GM23338 (cell line): Measurements from ENCODE around the gene BRAF. TPM values are rescaled to one million over a fixed set of nuclear protein-coding genes. Genes with fewer than 3 reads are reported as not detected.
"Not testable (repeated sequence)": the region's sequence is repeated elsewhere in the genome, so short reads cannot be mapped to it uniquely, and the experiment has no call there.

Source experiments
- ATAC-seq: fragments of 200-7000 bp; cut with Tn5 transposase; 3 replicates; pipeline ENCODE4 v1.9.1; 2020
- DNase-seq: peaks from one replicate; pipeline ENCODE4 v3.0.0-alpha.2; 2015; ENCODE audit warnings: low spot score
- H2AFZ ChIP-seq: fragments of 200-600 bp; sonication (generic); 2 replicates; pipeline ENCODE4 v1.8.0; 2016; ENCODE audit warnings: antibody characterized with exemption, mild to moderate bottlenecking, moderate library complexity
- H3F3A ChIP-seq: fragments of 200-600 bp; sonication (generic); replicated peaks from 2 replicates; pipeline ENCODE4 v1.8.0; 2017; ENCODE audit warnings: antibody characterized with exemption, mixed run types, low read depth
- H3K27ac ChIP-seq: fragments of 200-600 bp; sonication (generic); 2 replicates; pipeline ENCODE4 v1.6.1; 2016; ENCODE audit warnings: low read depth
- H3K27me3 ChIP-seq: fragments of 200-600 bp; sonication (generic); 2 replicates; pipeline ENCODE4 v1.8.0; 2016; ENCODE audit warnings: mild to moderate bottlenecking, mixed run types, moderate library complexity; ENCODE audit not compliant: insufficient read depth
- H3K36me3 ChIP-seq: fragments of 200-600 bp; sonication (generic); 2 replicates; pipeline ENCODE4 v1.8.0; 2016; ENCODE audit warnings: mild to moderate bottlenecking; ENCODE audit not compliant: insufficient read depth
- H3K4me1 ChIP-seq: fragments of 200-600 bp; sonication (generic); 2 replicates; pipeline ENCODE4 v1.8.0; 2016; ENCODE audit warnings: mild to moderate bottlenecking, moderate library complexity; ENCODE audit not compliant: insufficient read depth
- H3K4me2 ChIP-seq: fragments of 200-600 bp; sonication (generic); 2 replicates; pipeline ENCODE4 v1.7.1; 2017; ENCODE audit warnings: mixed run types
- H3K4me3 ChIP-seq: fragments of 200-600 bp; sonication (generic); 2 replicates; pipeline ENCODE4 v1.6.1; 2016; ENCODE audit warnings: mixed run types
- H3K79me2 ChIP-seq: fragments of 200-600 bp; sonication (generic); replicated peaks from 2 replicates; pipeline ENCODE4 v1.8.0; 2017; ENCODE audit warnings: mild to moderate bottlenecking; ENCODE audit not compliant: insufficient read depth
- H3K9me2 ChIP-seq: fragments of 200-600 bp; sonication (generic); 2 replicates; pipeline ENCODE4 v1.8.0; 2017; ENCODE audit not compliant: insufficient read depth
- H4K20me1 ChIP-seq: fragments of 200-600 bp; sonication (generic); replicated peaks from 2 replicates; pipeline ENCODE4 v1.8.0; 2017; ENCODE audit warnings: mild to moderate bottlenecking; ENCODE audit not compliant: insufficient read depth
- H3K27ac Mint-ChIP-seq: 2 replicates; pipeline ENCODE4 v1.8.0; 2020; ENCODE audit warnings: inconsistent platforms, mild to moderate bottlenecking, moderate library complexity, mixed read lengths
- H3K27me3 Mint-ChIP-seq: 3 replicates; pipeline ENCODE4 v1.8.0; 2022; ENCODE audit warnings: low read depth, mild to moderate bottlenecking, moderate library complexity, mixed read lengths, inconsistent platforms; ENCODE audit not compliant: insufficient read depth, poor library complexity
- H3K36me3 Mint-ChIP-seq: 3 replicates; pipeline ENCODE4 v1.8.0; 2021; ENCODE audit warnings: low read depth, mild to moderate bottlenecking, inconsistent platforms, moderate library complexity, mixed read lengths
- H3K4me1 Mint-ChIP-seq: 3 replicates; pipeline ENCODE4 v1.8.0; 2020; ENCODE audit warnings: mild to moderate bottlenecking, inconsistent platforms, mixed read lengths
- H3K4me3 Mint-ChIP-seq: 3 replicates; pipeline ENCODE4 v1.8.0; 2021; ENCODE audit warnings: moderate library complexity, mild to moderate bottlenecking, inconsistent platforms, mixed read lengths
- H3K9me3 Mint-ChIP-seq: 3 replicates; pipeline ENCODE4 v1.8.0; 2020; ENCODE audit warnings: moderate library complexity, mild to moderate bottlenecking, inconsistent platforms, mixed read lengths
- CREB1 ChIP-seq: fragments of 250-450 bp; sonication (Bioruptor Pico); IDR thresholded peaks from 2 replicates; pipeline ENCODE4 v1.5.0; 2020; ENCODE audit warnings: low read depth, mild to moderate bottlenecking, moderate library complexity
- EZH2 ChIP-seq: fragments of 200-600 bp; sonication (generic); IDR thresholded peaks from one replicate; pipeline ENCODE4 v1.8.0; 2017; ENCODE audit warnings: antibody characterized with exemption, mild to moderate bottlenecking, low read depth; ENCODE audit not compliant: unreplicated experiment
- EZH2phosphoT487 ChIP-seq: fragments of 200-600 bp; sonication (generic); IDR thresholded peaks from one replicate; pipeline ENCODE4 v1.8.1; 2018; ENCODE audit warnings: antibody characterized with exemption; ENCODE audit not compliant: unreplicated experiment
- JUNB ChIP-seq: IDR thresholded peaks from one replicate; pipeline ENCODE4 v1.6.1; 2016; ENCODE audit warnings: antibody characterized with exemption; ENCODE audit not compliant: unreplicated experiment
- NANOG ChIP-seq: IDR thresholded peaks from 2 replicates; pipeline ENCODE4 v1.6.1; 2016; ENCODE audit warnings: antibody characterized with exemption, borderline replicate concordance
- POLR2AphosphoS5 ChIP-seq: IDR thresholded peaks from 2 replicates; pipeline ENCODE4 v1.6.1; 2016; ENCODE audit warnings: antibody characterized with exemption, low read depth
- STAT1 ChIP-seq: IDR thresholded peaks from one replicate; pipeline ENCODE4 v1.6.1; 2016; ENCODE audit warnings: antibody characterized with exemption; ENCODE audit not compliant: unreplicated experiment
- ZNF114 ChIP-seq: fragments of 250-450 bp; sonication (Bioruptor Pico); IDR thresholded peaks from 2 replicates; pipeline ENCODE4 v1.5.0; 2020; ENCODE audit warnings: mild to moderate bottlenecking, moderate library complexity
- ZNF331 ChIP-seq: fragments of 250-450 bp; sonication (Bioruptor Pico); IDR thresholded peaks from 2 replicates; pipeline ENCODE4 v1.5.0; 2020; ENCODE audit warnings: low read depth, mild to moderate bottlenecking, moderate library complexity
- polyA plus RNA-seq: library from polyadenylated mRNA; unstranded; fragments of >200 nt; fragmentation: Nextera tagmentation; extraction: Ambion mirVana; gene quantifications from 2 replicates; pipeline ENCODE4 v1.2.1, GENCODE V29; 2016
- total RNA-seq: library from RNA; depleted of rRNA; stranded (reverse); fragments of >200 nt; shearing (Covaris generic); gene quantifications from 2 replicates; pipeline ENCODE4 v1.2.3, GENCODE V29; 2014
- TF ChIP-seq, protein P1 (sequence below), 2 experiments: fragments of 200-600 bp in 1 of 2; sonication (generic) in 1 of 2; conservative IDR thresholded peaks; 2 replicates each; pipeline versions ENCODE4 v1.5.1 to v1.6.1; 2016 to 2017; ENCODE audit warnings: antibody characterized with exemption in 2 of 2, low read depth in 2 of 2, mild to moderate bottlenecking in 2 of 2, moderate library complexity in 1 of 2
- TF ChIP-seq, protein P2 (sequence below): IDR thresholded peaks from 2 replicates; pipeline ENCODE4 v1.6.1; 2016; ENCODE audit warnings: antibody characterized with exemption

Gene BRAF
- total and polyA plus RNA-seq, 2 experiments from 2014 or later: 14.6 to 36.8 TPM

DNA sequence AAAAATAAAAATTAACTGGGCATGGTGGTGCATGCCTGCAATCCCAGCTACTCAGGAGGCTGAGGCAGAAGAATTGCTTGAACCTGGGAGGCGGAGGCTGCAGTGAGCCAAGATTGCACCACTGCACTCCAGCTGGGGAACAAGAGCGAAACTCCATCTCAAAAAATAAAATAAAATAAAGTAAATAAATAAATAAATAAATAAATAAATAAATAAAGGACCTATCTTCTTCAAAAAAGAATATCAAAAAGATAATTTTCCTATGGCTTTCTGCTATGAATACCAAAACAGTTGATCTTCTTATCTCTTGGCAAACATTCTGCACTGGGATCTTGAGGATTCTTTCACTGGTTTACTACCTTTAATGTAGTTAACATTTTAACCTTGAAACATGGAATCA lies 41.9 kb downstream of the BRAF start:
- H3K27ac Mint-ChIP-seq, H3F3A ChIP-seq, H3K4me3 Mint-ChIP-seq, H3K4me1 Mint-ChIP-seq, H3K4me2 ChIP-seq, ATAC-seq, H3K4me3 ChIP-seq, DNase-seq, H3K9me3 Mint-ChIP-seq, H3K4me1 ChIP-seq, H3K36me3 Mint-ChIP-seq, H3K27me3 Mint-ChIP-seq, H3K27me3 ChIP-seq, H3K36me3 ChIP-seq, H3K9me2 ChIP-seq, H3K27ac ChIP-seq, H2AFZ ChIP-seq: not testable (repeated sequence)
- H4K20me1 ChIP-seq: peaks cover 14% of the 10 kb centered on the region
- H3K79me2 ChIP-seq: peaks cover 88% of the 10 kb centered on the region

DNA sequence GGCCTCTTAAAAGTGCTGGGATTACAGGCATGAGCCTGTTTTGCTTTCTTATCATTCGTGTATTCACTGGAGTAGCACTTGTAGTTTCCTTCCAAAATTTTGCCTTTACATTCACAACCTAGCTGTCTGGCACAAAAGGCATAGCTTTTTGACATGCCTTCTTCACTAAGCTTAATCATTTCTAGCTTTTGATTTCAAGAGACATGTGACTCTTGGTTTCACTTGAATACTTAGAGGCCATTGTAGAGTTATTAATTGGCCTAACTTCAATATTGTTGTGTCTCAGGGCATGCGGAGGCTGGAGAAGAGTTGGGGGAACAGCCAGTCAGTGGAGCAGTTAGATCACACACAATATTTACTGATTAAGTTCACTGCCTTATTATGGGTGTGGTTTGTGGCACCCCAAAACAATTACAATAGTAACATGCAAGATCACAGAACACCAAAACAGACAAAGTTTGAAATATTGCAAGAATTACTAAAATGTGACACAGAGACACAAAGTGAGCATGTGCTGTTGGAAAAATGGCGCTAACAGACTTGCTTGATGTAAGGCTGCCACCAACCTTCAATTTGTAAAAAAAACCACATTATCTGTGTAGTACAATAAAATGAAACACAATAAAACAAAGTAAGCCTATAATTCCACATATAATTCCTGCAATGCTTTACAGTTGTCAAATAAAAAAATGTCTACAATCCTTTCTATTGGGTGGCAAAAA lies 43.1 kb downstream of the BRAF start:
- Histone ChIP-seq H3K27ac (no peak overlapping the region), H3K9me2 (no peaks in the 10 kb centered on the region), H3K79me2 (peaks cover 86% of the 10 kb centered on the region), H3K4me2 (no peak overlapping the region), H3K4me3 (no peak overlapping the region), H4K20me1 (peaks cover 17% of the 10 kb centered on the region), H3K4me1 (peaks cover 7% of the 10 kb centered on the region), H3F3A (no peaks in the 10 kb centered on the region), H3K27me3 (no peaks in the 10 kb centered on the region), H3K36me3 (no peaks in the 10 kb centered on the region), H2AFZ (no peak overlapping the region)
- Mint-ChIP-seq H3K27ac (no peak overlapping the region), H3K9me3 (no peaks in the 10 kb centered on the region), H3K27me3 (no peaks in the 10 kb centered on the region), H3K4me3 (no peak overlapping the region), H3K4me1 (peaks cover 14% of the 10 kb centered on the region; the same call in 2 of the 3 replicates), H3K36me3 (peaks cover 9% of the 10 kb centered on the region; the same call in 2 of the 3 replicates)
- ATAC-seq (no peak), DNase-seq (no peak)
- TF ChIP-seq EZH2: no peak

DNA sequence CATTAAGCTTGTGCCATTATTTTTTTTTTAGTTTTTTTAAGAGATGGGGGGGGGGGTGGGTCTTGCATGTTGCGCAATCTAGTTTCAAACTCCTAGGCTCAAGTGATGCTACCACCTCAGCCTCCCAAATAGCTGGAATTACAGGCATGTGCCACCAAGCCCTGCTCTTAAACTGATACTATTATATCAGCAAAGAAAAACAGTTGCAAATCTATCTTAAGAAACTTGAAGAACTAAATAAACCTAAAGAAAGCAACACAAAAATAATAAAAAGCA lies 47.5 kb downstream of the BRAF start:
- Histone ChIP-seq H3K4me3 (no peak overlapping the region), H3K4me2 (no peak overlapping the region), H3F3A (no peaks in the 10 kb centered on the region), H3K79me2 (peaks cover 92% of the 10 kb centered on the region), H3K4me1 (peaks cover 23% of the 10 kb centered on the region), H3K9me2 (no peaks in the 10 kb centered on the region), H4K20me1 (peaks cover 16% of the 10 kb centered on the region; the same call in 1 of the 2 replicates), H2AFZ (no peak overlapping the region), H3K36me3 (no peaks in the 10 kb centered on the region), H3K27ac (no peak overlapping the region), H3K27me3 (no peaks in the 10 kb centered on the region)
- Mint-ChIP-seq H3K9me3 (no peaks in the 10 kb centered on the region), H3K36me3 (peaks cover 9% of the 10 kb centered on the region; the same call in 2 of the 3 replicates), H3K27ac (peak overlapping the region; percentile 80; the same call in 1 of the 2 replicates), H3K4me3 (no peak overlapping the region), H3K27me3 (no peaks in the 10 kb centered on the region), H3K4me1 (peaks cover 27% of the 10 kb centered on the region)
- TF ChIP-seq NANOG: no peak
- ATAC-seq (no peak), DNase-seq (peak; percentile 26)

DNA sequence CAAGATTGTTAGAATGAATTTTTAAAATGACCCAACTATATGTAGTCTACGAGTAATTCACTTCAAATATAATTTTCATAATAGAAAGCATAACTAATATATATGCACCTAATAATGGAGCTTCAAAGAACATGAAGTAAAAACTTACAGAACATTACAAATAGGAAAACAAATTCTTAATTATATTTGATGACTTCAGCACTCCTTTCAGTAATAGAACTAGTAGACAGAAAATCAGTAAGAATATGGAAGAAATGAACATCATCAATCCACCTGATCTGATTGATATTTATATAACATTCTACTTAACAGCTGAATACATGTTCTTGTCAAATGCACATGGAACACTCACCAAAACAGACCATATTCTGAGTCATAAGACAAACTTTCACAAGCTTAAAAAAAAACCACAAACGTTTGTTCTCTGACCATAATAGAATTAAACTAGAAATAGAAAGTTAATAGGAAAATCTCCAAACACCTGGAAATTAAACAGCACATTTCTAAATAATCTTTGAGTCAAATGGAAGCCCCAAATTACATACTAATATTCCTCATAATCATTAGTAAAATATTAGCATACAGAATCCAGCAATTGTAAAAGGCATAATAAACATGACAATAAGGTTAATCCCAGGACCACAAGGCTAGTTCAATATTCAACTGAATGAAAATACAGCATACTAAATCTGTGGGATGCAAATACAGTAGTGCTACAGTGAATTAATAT lies 48.0 kb downstream of the BRAF start:
- Mint-ChIP-seq H3K4me3 (no peak overlapping the region), H3K27ac (no peak overlapping the region), H3K9me3 (no peaks in the 10 kb centered on the region), H3K4me1 (peaks cover 27% of the 10 kb centered on the region), H3K27me3 (no peaks in the 10 kb centered on the region), H3K36me3 (peaks cover 9% of the 10 kb centered on the region; the same call in 2 of the 3 replicates)
- peaks cover 92% of the 10 kb centered on the region for H3K79me2 ChIP-seq
- ATAC-seq: no peak
- no peak overlapping the region for H3K4me3 ChIP-seq
- no peaks in the 10 kb centered on the region for H3K9me2 ChIP-seq
- no peak overlapping the region for H3K4me2 ChIP-seq
- no peaks in the 10 kb centered on the region for H3F3A ChIP-seq
- H2AFZ ChIP-seq: no peak overlapping the region
- no peak for DNase-seq
- H3K27ac ChIP-seq: no peak overlapping the region
- H4K20me1 ChIP-seq: peaks cover 16% of the 10 kb centered on the region; the same call in 1 of the 2 replicates
- H3K27me3 ChIP-seq: no peaks in the 10 kb centered on the region
- peaks cover 23% of the 10 kb centered on the region for H3K4me1 ChIP-seq
- H3K36me3 ChIP-seq: no peaks in the 10 kb centered on the region
- TF ChIP-seq EZH2 (no peak), ZNF331 (CRISPR knock-in tag) (no peak), ZNF114 (CRISPR knock-in tag) (no peak), JUNB (no peak), POLR2AphosphoS5 (no peak), EZH2phosphoT487 (no peak), STAT1 (no peak), CREB1 (no peak), NANOG (no peak)
- TF ChIP-seq, protein P1, sequence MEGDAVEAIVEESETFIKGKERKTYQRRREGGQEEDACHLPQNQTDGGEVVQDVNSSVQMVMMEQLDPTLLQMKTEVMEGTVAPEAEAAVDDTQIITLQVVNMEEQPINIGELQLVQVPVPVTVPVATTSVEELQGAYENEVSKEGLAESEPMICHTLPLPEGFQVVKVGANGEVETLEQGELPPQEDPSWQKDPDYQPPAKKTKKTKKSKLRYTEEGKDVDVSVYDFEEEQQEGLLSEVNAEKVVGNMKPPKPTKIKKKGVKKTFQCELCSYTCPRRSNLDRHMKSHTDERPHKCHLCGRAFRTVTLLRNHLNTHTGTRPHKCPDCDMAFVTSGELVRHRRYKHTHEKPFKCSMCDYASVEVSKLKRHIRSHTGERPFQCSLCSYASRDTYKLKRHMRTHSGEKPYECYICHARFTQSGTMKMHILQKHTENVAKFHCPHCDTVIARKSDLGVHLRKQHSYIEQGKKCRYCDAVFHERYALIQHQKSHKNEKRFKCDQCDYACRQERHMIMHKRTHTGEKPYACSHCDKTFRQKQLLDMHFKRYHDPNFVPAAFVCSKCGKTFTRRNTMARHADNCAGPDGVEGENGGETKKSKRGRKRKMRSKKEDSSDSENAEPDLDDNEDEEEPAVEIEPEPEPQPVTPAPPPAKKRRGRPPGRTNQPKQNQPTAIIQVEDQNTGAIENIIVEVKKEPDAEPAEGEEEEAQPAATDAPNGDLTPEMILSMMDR (conservative IDR thresholded peaks at IDR 0.05; ENCODE audit: low read depth in 2 of 2): no peak
- TF ChIP-seq, protein P2, sequence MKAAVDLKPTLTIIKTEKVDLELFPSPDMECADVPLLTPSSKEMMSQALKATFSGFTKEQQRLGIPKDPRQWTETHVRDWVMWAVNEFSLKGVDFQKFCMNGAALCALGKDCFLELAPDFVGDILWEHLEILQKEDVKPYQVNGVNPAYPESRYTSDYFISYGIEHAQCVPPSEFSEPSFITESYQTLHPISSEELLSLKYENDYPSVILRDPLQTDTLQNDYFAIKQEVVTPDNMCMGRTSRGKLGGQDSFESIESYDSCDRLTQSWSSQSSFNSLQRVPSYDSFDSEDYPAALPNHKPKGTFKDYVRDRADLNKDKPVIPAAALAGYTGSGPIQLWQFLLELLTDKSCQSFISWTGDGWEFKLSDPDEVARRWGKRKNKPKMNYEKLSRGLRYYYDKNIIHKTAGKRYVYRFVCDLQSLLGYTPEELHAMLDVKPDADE: no peak
